Transverse colon (tissue), 4 donors: ENCODE results near the gene ARMH2.

Experiments used
- EP300 ChIP-seq: sonication (generic); formaldehyde crosslinking; IDR thresholded peaks from one replicate; pipeline ENCODE4 v1.6.1; 2017; ENCODE audit warnings: antibody characterized with exemption, low read depth
- POLR2A ChIP-seq: fragments of 450-650 bp; IDR thresholded peaks from one replicate; pipeline ENCODE4 v1.6.1; 2016; ENCODE audit warnings: antibody characterized with exemption, mild to moderate bottlenecking, moderate library complexity
- POLR2AphosphoS5 ChIP-seq, 3 donors: sonication (generic); formaldehyde crosslinking; IDR thresholded peaks; one replicate each; pipeline ENCODE4 v1.6.1; 2016; ENCODE audit warnings: antibody characterized with exemption in 3 of 3
- TF ChIP-seq, protein P1 (sequence below), 5 experiments: fragments of 200-600 bp in 3 of 5; fragments of 450-650 bp in 2 of 5; sonication (generic) in 3 of 5; IDR thresholded peaks; 1 replicate in 2 of 5; 2 replicates in 3 of 5; pipeline ENCODE4 v1.5.1; 2016 to 2017; ENCODE audit warnings: antibody characterized with exemption in 5 of 5, inconsistent platforms in 3 of 5, mild to moderate bottlenecking in 2 of 5, moderate library complexity in 1 of 5

DNA sequence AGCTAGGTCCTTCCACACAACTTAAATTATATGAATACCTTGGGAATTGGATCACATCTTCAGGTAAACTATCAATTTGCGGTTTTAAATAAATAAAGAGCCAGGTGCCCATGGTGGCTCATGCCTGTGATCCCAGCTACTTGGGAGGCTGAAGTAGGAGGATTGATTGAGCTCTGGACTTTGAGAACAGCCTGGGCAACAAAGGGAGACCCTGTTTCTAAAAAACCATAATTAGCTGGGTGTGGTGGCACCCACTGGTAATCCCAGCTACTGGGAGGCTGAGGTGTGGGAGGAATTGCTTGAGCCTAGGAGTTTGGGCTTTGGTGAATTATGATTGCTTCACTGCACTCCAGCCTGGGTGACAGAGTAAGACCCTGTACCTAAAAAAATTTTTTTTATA lies 20.6 kb downstream of the ARMH2 start:
- TF ChIP-seq, protein P1, sequence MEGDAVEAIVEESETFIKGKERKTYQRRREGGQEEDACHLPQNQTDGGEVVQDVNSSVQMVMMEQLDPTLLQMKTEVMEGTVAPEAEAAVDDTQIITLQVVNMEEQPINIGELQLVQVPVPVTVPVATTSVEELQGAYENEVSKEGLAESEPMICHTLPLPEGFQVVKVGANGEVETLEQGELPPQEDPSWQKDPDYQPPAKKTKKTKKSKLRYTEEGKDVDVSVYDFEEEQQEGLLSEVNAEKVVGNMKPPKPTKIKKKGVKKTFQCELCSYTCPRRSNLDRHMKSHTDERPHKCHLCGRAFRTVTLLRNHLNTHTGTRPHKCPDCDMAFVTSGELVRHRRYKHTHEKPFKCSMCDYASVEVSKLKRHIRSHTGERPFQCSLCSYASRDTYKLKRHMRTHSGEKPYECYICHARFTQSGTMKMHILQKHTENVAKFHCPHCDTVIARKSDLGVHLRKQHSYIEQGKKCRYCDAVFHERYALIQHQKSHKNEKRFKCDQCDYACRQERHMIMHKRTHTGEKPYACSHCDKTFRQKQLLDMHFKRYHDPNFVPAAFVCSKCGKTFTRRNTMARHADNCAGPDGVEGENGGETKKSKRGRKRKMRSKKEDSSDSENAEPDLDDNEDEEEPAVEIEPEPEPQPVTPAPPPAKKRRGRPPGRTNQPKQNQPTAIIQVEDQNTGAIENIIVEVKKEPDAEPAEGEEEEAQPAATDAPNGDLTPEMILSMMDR (IDR thresholded peaks at IDR 0.05), result no peak
- TF ChIP-seq EP300 (no peak), POLR2A (no peak), POLR2AphosphoS5 (IDR thresholded peaks at IDR 0.05) (no peak)
